ENCODE measurements around the gene ADRM1. TPM values are rescaled to one million over a fixed set of nuclear protein-coding genes. Genes with fewer than 3 reads are reported as not detected.

ADRM1 gene
- total and polyA plus RNA-seq, 2 donors from 2014 or later: 64.4 to 79.4 TPM

DNA sequence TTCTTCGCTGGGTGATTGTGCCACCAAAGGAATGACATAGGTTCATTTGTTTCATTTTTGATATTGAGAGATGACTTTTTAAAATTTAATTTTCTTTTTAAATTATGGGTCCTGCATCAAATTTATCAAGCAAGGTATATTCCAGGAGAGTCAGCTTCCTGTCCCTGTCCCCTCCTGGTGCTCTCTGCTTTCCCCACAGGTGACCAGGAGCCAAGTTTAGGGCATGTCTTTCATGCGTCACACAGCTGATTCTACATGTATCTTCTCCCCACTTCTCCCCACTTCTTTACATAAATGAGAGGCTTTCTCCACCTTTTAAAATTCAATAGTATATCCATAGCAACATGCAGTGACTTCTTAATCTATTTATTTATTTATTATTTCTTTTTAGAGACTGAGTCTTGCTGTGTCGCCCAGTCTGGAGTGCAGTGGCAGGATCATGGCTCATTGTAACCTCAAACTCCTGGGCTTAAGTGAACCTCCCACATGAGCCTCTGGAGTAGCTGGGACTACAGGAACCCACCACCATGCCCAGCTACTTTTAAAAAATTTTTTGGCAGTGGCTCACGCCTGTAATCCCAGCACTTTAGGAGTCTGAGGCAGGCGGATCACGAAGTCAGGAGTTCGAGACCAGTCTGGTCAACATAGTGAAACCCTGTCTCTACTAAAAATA is 34.4 kb upstream of the ADRM1 start:
- no peak overlapping the region for H3K27ac ChIP-seq (ENCODE audit: low read depth in 2 of 2, low read length in 2 of 2)
- no peak for FAIRE-seq
- peaks cover 6 to 20% (median 19%) of the 10 kb centered on the region in 3 donors for H3K36me3 ChIP-seq (ENCODE audit: control insufficient read depth in 2 of 3, insufficient read depth in 3 of 3, low read length in 3 of 3)
- TF ChIP-seq, protein P1, sequence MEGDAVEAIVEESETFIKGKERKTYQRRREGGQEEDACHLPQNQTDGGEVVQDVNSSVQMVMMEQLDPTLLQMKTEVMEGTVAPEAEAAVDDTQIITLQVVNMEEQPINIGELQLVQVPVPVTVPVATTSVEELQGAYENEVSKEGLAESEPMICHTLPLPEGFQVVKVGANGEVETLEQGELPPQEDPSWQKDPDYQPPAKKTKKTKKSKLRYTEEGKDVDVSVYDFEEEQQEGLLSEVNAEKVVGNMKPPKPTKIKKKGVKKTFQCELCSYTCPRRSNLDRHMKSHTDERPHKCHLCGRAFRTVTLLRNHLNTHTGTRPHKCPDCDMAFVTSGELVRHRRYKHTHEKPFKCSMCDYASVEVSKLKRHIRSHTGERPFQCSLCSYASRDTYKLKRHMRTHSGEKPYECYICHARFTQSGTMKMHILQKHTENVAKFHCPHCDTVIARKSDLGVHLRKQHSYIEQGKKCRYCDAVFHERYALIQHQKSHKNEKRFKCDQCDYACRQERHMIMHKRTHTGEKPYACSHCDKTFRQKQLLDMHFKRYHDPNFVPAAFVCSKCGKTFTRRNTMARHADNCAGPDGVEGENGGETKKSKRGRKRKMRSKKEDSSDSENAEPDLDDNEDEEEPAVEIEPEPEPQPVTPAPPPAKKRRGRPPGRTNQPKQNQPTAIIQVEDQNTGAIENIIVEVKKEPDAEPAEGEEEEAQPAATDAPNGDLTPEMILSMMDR (IDR thresholded peaks at IDR 0.05; ENCODE audit: borderline replicate concordance, extremely low read depth, insufficient read depth): no peak
- DNase-seq: no peak
- no peak overlapping the region for H3K4me3 ChIP-seq (ENCODE audit: low read length in 3 of 3)
- H3K27me3 ChIP-seq (ENCODE audit: control insufficient read depth, insufficient read depth, low read length): no peaks in the 10 kb centered on the region
- no peaks in the 10 kb centered on the region for H3K4me1 ChIP-seq (ENCODE audit: control insufficient read depth in 2 of 3, insufficient read depth in 2 of 3, low read depth in 1 of 3, low read length in 3 of 3)
- H3K9ac ChIP-seq (ENCODE audit: low read length in 3 of 3): no peak overlapping the region
- intact Hi-C loops (cut with DNase I): no loop called here
- H3K9me3 ChIP-seq (ENCODE audit: control insufficient read depth in 2 of 3, insufficient read depth in 1 of 3, low read length in 3 of 3): no peaks in the 10 kb centered on the region

DNA sequence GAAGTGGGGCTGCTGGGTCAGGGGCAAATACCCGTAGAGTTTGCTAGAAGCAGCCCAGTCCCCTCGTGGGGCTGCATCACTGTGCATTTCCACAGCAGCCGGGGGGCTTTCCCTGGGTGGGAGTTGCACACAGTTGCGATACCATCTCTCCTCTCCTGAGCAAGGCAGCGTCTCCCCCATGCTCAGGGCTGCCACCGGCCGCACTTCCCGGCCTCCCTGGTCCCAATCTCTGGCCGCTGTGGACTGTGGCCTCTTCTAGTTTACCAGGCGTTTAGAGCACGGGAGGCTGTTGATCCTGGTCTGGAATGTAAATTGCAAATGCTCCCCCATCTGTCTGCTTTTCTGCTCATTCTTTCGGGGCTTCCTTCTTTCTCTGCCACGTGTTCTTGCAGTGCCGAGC is 33.4 kb upstream of the ADRM1 start:
- DNase-seq (no peak), FAIRE-seq (no peak)
- no peaks in the 10 kb centered on the region for H3K27me3 ChIP-seq (ENCODE audit: control insufficient read depth, insufficient read depth, low read length)
- no peaks in the 10 kb centered on the region for H3K4me1 ChIP-seq (ENCODE audit: control insufficient read depth in 2 of 3, insufficient read depth in 2 of 3, low read depth in 1 of 3, low read length in 3 of 3)
- H3K9me3 ChIP-seq (ENCODE audit: control insufficient read depth in 2 of 3, insufficient read depth in 1 of 3, low read length in 3 of 3): no peaks in the 10 kb centered on the region
- TF ChIP-seq, protein P1 (IDR thresholded peaks at IDR 0.05; ENCODE audit: borderline replicate concordance, extremely low read depth, insufficient read depth): no peak
- H3K9ac ChIP-seq (ENCODE audit: low read length in 3 of 3): no peak overlapping the region
- no peak overlapping the region for H3K4me3 ChIP-seq (ENCODE audit: low read length in 3 of 3)
- intact Hi-C loops (cut with DNase I): no loop called here
- peaks cover 6 to 27% (median 20%) of the 10 kb centered on the region in 3 donors for H3K36me3 ChIP-seq (ENCODE audit: control insufficient read depth in 2 of 3, insufficient read depth in 3 of 3, low read length in 3 of 3)
- H3K27ac ChIP-seq (ENCODE audit: low read depth in 2 of 2, low read length in 2 of 2): no peak overlapping the region

DNA sequence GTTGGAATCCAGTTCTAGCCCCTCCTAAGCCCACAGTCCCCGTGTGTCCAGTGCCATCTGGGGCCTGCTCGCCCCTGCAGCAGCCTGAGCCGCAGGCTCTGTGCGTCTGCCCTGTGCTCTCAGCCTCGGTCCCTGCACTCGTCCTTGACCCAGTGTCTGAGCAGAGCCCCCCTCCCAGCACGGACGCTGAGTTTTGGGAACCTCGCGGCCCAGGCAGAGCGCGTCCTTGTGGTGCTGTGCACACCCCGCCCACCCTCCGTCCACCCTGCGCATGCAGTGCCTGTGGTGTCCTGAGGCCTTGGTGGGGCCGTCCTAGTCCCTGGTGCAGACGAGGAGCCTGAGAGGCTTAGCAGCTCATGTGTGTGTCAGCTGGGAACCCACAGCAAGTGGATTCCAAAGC is 32.9 kb upstream of the ADRM1 start:
- peaks cover 6 to 27% (median 16%) of the 10 kb centered on the region in 3 donors for H3K36me3 ChIP-seq (ENCODE audit: control insufficient read depth in 2 of 3, insufficient read depth in 3 of 3, low read length in 3 of 3)
- no peak for FAIRE-seq
- H3K9ac ChIP-seq (ENCODE audit: low read length in 3 of 3): no peak overlapping the region
- TF ChIP-seq, protein P1 (IDR thresholded peaks at IDR 0.05; ENCODE audit: borderline replicate concordance, extremely low read depth, insufficient read depth): no peak
- H3K27me3 ChIP-seq (ENCODE audit: control insufficient read depth, insufficient read depth, low read length): no peaks in the 10 kb centered on the region
- no peaks in the 10 kb centered on the region for H3K9me3 ChIP-seq (ENCODE audit: control insufficient read depth in 2 of 3, insufficient read depth in 1 of 3, low read length in 3 of 3)
- DNase-seq: no peak
- H3K4me3 ChIP-seq (ENCODE audit: low read length in 3 of 3): no peak overlapping the region
- no peak overlapping the region for H3K27ac ChIP-seq (ENCODE audit: low read depth in 2 of 2, low read length in 2 of 2)
- H3K4me1 ChIP-seq (ENCODE audit: control insufficient read depth in 2 of 3, insufficient read depth in 2 of 3, low read depth in 1 of 3, low read length in 3 of 3): no peaks in the 10 kb centered on the region
- intact Hi-C loops (cut with DNase I): no loop called here

DNA sequence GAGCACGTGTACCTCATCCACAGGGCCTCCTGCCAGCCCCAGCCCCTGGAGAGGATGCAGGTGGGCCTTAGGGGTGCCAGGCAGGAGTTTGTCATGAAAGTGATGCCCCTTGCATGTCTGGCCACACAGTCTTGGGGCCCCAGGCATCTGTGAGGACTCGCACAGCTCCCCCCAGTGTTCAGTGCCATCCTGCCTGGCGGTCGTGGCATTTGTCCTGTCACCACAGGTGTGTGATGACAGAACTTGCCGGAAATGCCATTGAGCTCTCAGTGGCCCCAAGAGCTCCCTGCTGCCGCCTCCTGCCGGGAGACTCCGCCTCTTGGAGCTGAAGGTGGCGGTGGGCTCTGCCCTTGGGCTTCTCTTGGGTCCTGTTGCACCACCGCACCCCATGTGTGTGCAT is 30.6 kb upstream of the ADRM1 start:
- TF ChIP-seq, protein P1 (IDR thresholded peaks at IDR 0.05; ENCODE audit: borderline replicate concordance, extremely low read depth, insufficient read depth): no peak
- DNase-seq (no peak), FAIRE-seq (no peak)
- Histone ChIP-seq H3K27ac (ENCODE audit: low read depth in 2 of 2, low read length in 2 of 2) (no peak overlapping the region), H3K9ac (ENCODE audit: low read length in 3 of 3) (no peak overlapping the region), H3K4me3 (ENCODE audit: low read length in 3 of 3) (no peak overlapping the region), H3K4me1 (ENCODE audit: control insufficient read depth in 2 of 3, insufficient read depth in 2 of 3, low read depth in 1 of 3, low read length in 3 of 3) (no peaks in the 10 kb centered on the region), H3K9me3 (ENCODE audit: control insufficient read depth in 2 of 3, insufficient read depth in 1 of 3, low read length in 3 of 3) (no peaks in the 10 kb centered on the region), H3K27me3 (ENCODE audit: control insufficient read depth, insufficient read depth, low read length) (no peaks in the 10 kb centered on the region), H3K36me3 (ENCODE audit: control insufficient read depth in 2 of 3, insufficient read depth in 3 of 3, low read length in 3 of 3) (peaks cover 3 to 27% (median 20%) of the 10 kb centered on the region in 3 donors)
- intact Hi-C loops (cut with DNase I): no loop called here

Data from kidney (tissue), 14 donors.